GM21529 (cell line): Measurements from ENCODE around the gene CPLX3.

Source experiments
- ATAC-seq: cut with Tn5 transposase; IDR thresholded peaks from one replicate; pipeline ENCODE4 v1.9.1; 2021; ENCODE audit not compliant: unreplicated experiment

Gene CPLX3

DNA sequence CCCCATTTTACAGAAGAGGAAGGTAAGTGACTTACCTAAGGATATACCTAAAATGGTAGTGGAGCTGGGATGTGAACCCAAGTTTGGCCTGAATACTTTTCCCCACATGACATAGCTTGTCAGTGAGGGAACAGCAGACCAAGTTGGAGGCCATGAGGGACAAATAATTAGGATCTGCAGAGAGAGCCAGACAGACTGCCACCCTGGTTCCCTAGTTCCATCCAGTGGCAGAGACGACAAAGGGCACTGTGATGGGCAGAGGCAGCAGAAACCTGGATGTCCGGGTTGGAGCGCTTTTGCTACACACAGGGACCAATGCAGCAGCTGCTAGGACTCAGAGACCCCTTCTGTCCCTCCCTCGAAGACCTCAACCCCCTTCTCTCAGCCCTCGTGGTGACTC lies 1.2 kb downstream of the CPLX3 start:
- no peak for ATAC-seq

DNA sequence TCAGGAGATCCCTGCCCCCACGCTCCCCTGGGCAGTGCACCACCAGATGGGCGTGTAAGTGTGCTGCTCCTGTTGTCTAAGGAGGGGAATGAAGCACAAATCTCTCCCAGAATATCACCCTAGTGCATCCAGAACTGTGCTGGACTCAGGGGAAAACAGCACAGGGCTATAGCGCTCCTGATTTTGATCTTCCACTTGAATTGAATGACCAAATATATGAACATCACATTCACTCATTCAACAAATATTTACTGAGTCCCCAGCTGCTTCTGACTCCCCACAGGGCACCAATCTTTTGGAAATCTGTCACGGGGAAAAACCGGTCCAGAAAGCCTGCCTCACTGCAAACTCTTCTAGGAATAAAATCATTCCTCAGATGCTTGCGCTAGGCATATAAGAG lies 2.4 kb downstream of the CPLX3 start:
- no peak for ATAC-seq

- ATAC-seq, result no peak
Observed at GRCh38 chr15:74829486-74829885, 3.1 kb downstream of the CPLX3 start.

DNA sequence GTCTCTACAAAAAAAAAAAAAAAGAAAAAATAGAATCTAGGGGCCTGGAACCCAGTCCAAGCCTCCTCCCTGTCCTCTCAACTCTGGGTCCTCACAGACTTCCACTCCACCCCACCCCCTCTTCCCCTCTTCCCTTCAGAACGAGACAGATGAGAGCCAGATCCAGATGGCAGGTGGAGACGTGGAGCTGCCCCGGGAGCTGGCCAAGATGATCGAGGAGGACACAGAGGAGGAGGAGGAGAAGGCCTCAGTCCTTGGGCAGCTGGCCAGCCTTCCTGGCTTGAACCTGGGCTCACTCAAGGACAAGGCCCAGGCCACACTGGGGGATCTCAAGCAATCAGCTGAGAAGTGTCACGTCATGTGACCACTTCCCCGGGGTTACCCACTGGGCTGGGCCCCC lies 3.6 kb downstream of the CPLX3 start:
- ATAC-seq, result no peak

- no peak for ATAC-seq
Observed at GRCh38 chr15:74830868-74831267, 4.4 kb downstream of the CPLX3 start.

DNA sequence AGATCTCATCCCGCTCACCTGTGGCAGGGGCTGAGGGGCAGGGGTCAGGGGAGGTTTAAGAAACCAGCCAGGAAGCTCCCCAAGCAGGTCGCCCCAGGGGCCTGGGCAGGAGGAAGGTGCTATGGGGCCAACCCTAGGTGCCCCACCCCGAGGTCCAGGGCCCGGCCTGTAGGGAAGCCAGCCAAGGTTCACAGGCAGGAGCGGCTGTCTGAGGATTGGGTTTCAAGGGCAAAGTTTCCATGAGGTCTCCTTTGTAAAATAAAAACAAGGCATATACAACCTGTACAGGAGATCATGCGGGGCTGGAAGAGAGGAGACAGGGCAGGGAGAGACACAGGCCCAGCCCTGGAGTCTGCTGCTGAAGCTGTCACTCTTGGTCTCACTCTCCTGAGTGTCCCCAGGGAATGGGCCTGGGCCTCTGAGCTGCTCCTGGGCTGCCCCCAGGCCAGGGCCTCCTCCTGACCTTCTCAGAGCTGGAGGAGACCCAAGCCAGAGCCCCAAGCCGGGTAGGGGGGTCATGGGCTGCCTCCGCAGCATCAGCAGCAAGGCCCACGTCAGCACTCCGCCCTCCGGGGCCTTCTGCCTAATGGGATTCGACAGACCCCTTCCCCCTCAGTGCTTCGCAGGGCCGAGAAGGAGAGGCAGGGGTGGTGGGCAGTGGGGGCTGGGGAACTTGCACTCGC lies 5.5 kb downstream of the CPLX3 start:
- no peak for ATAC-seq

- ATAC-seq, result no peak
Observed at GRCh38 chr15:74832826-74833225, 6.4 kb downstream of the CPLX3 start.

DNA sequence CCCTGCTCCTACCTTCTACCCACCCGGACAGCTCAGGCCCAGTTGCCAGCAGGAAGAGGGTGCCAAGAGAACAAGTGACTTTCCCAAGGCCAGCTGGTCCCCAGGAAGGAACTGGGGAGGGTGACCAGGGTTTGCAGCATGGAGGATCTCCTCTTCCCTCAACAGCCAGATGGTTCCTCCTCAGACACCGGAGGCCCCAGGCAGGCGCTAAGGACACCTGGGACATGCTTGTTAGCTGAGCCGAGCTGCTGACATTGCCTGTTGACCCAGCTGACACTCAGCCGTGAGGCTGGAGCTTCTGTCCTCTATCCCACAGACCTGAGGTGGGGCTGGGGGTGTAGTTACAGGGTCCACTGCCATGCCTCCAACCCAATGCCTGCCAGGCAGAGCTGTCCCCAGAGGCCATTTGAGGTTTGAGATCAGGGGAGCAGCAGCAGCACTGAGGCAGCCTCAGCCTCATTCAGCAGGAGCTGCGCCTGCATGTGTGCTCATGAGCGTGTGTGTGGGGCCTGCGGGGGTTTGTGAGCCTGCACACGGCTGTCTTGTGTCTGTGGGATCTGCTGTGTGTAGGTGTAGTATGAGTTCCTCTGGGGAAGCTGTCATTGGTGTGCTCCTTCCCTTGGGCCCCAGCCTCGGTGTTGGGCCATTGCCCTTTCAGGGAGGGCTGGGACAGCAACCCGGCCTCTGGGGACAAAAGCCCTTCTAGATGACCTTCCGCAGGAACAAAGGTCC lies 7.1 kb downstream of the CPLX3 start:
- no peak for ATAC-seq

DNA sequence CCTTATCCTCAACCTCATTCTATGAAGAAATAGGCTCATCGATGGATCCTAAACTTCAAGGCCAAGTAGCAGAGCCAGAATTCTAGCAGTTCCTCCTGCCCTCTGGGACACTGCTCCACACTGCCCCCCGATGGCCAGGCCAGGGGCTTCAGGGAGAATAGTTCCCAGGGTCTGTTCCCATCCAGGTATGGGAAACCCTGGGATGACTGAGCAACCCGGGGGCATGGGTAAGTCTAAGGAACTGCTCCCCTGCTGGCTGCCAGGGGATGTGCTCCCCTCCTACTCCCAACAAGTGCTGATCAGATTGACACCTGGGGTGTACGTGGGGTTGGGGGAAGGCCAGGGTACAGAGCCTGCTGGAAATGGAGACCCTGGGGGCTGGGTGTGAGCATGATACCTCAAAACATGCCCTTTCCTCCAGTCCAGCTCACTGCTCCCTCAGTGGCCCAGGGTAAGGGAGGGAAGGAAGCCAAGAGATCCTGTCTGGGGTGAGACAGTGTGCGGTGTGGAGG lies 8.9 kb downstream of the CPLX3 start:
- no peak for ATAC-seq

GRCh38 chr15:74836846-74837245 lies 10.4 kb downstream of the CPLX3 start:
- ATAC-seq, result no peak

DNA sequence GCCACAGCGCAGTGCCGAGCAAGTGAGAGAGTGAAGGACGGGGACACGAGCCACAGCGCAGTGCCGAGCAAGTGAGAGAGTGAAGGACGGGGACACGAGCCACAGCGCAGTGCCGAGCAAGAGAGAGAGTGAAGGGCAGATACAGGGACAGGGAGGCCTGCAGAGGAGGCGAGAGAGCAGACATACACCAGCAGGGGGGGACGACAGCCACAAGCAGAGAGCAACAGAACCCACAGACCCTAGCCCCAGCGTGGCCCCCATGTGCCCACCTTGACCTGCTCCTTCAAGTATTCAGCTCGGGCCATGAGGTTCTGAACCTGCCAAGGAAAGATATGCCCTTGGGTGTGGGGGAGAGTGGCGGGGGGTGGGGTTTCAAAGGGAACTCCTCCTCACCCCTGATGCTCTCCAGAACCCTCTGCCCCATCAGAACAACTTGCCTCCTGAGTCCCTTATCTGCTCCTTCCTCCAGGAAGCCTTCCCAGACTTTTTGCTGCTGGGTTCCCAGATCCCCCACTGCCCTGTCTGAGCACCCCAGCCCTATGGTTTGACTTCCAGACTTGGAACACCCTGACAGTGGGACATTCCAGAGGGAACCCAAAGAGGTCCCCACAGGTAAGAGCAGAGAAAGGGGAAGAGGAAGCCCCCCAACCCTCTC lies 11.2 kb downstream of the CPLX3 start:
- no peak for ATAC-seq

DNA sequence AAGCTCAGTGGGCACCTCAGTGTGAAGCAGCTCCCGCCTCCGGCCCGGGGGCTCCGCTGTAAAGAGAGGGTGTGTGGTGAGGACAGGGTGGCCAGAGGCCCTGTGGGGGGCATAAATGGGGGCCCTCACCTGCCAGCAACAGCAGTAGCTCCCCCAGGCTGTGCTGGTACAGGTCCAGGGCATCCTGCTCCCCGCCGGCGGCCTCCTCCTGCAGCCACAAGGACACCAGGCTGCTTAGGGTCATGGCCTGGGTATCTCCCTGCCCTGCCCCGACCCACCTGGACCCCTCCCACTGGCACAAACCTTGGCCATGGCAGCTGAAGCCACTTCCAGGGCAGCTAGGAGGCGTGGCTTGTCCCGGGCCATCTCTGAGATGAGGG lies 11.7 kb downstream of the CPLX3 start:
- no peak for ATAC-seq

- no peak for ATAC-seq
Observed at GRCh38 chr15:74838746-74839525, 12.5 kb downstream of the CPLX3 start.

- ATAC-seq, result no peak
Observed at GRCh38 chr15:74839526-74840395, 13.3 kb downstream of the CPLX3 start.

DNA sequence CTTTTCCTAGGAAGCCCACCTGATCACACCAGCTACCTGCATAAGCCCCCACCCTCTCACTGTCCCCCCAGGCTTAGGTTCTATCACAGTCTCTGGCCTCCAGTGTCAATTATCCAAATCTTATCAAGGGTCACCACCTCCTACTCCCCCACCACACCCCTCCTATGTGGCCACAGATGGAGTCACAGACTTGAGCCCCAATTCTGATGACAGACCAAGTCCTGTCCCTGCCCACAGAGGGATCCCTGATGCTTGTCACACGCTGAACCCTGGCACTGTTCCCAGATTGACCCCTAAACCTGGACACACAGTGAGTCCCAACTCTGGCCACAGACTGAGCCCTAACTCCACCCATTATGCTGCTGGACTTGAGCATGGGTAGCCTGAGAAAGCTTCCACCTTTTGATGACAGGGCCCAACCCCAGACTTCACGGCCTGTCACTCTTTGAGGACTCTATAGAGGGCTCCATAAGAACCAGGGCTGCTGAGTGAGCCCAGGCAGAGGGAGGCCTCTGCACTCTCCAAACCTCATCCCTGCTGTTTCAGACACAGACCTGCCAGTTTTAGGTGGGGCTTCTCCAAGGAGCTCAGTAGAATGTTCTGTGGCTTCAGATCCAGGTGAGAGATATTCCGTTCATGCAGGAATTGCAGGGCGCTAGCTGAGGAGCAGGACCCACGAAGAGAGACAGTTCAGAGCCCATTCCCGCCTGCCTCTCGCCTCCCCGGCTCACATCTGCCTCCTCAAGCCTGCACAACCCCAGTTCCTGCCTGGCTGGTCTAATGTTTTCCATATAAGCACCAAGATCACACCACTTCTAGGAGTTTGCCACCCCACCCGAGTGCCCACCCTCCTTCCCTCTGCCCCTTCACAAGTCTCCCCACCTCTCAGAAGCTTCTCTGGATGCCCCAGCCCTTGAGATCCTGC lies 14.7 kb downstream of the CPLX3 start:
- ATAC-seq, result no peak

DNA sequence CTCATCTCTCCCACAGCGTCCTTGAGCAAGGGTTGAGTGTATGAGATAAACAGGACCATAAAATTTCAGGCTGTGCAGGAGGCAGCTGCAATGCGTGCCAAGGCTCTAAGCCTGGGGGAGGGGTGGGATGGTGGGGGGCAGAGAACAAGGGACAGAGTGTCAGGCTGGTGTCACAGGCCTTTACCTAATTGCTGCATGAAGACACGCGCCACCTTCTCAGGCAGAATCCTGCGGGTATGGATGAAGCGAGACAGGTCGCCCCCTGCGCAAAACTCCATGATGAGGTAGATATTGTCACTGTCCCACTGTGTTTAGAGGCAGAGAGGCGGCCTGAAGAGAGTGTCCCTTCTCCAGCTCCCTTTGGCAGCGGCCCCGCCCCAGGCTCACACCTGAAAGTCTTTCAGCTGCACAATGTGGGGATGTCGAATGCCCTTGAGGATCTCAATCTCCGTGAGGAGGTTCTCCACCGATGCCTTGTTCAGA lies 15.5 kb downstream of the CPLX3 start:
- ATAC-seq, result no peak

DNA sequence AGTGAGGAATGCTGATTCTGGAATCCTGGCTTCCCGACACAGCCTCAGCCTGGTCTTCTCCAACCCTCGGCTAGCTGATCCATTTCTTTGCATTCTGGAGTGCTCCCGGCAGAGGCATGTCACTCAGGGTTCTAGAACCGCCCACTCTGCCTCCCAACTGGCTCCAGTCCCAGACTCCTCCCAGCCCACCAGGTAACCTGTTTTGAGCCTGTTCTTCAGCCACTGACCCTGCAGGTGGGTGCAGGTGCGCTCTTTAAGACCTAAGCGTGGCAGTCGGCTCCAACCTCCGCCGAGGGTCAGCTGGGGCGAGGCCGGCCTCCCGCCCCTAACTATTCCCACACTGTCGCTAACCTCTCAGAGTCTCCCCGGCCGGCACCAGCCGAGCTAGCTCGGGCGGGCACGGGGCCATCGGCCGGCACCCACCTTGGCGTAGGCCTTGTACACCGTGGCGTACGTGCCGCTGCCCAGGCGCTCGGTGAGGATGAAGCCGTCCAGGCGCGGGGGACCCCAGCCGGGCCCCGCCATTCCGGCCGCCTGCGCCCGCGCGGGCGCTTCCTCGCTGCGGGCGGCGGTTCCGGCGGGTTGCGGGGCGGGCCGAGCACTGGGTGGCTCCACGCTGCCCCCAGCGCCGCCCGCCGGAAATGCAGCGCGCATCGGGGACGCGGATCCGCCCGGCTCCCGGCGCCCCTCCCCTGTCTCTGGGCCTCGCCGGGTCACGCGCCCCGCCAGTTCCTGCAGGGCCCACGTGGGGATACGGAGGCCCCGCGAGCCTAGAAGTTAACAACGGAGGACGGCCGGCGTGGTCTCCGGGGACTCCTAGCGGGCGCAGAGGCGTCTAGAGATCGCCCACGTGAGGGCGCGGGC lies 16.4 kb downstream of the CPLX3 start, which contains the start of gene ULK3:
ULK3 (minus strand) TSS at position 576 of the 864 bp plus-strand sequence; CDS start at position 525, 51 bp downstream.
- ATAC-seq, result peak; percentile 81

DNA sequence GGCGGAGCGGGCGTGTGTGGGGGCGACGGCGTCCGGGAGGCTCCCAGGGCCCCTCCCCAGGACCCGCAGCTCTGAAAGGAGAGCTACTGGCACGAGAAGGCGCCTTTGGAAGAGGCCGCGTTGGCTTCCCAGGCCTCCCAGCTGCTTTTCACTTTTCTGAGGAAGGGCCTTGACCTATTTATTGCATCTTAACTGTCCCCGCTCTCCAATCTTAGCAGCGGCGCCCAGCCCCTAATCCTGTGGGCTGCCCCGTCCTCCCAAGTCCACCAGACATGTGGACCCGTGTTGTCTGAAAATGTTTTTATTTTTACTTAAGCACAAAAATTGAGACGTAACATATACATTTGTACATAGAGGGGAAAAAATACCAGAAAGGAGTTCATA lies 17.0 kb downstream of the CPLX3 start:
- ATAC-seq, result no peak
